GM12873 (cell line): Measurements from ENCODE around the gene CCDC78.

ENCODE experiments used
- TF ChIP-seq, protein P1 (sequence below): IDR thresholded peaks from 2 replicates; pipeline ENCODE4 v1.5.1; 2012; ENCODE audit warnings: low read depth, mild to moderate bottlenecking, moderate library complexity, low read length, control low read depth; ENCODE audit not compliant: insufficient read depth; ENCODE audit errors: missing control alignments

CCDC78 gene

DNA sequence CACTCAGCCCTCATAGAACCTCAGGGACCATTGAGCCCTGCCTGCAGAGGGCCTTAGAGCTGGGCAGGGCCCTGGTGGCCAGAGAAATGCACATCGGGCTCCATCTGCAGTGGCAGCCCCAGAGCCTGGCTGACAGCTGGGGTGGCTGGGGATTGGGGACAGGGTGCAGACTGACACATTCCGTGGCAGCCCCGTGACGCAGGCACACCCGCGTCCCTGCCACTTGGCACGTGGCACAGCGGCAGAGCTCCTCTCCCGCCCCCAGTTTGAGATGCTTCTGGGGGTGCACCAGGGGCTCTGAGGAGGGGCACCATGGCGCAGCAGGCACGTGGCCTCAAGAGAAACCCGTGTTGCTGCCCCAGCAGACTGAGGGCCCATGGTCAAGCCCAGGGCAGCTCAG lies 22.8 kb downstream of the CCDC78 start:
- TF ChIP-seq, protein P1, sequence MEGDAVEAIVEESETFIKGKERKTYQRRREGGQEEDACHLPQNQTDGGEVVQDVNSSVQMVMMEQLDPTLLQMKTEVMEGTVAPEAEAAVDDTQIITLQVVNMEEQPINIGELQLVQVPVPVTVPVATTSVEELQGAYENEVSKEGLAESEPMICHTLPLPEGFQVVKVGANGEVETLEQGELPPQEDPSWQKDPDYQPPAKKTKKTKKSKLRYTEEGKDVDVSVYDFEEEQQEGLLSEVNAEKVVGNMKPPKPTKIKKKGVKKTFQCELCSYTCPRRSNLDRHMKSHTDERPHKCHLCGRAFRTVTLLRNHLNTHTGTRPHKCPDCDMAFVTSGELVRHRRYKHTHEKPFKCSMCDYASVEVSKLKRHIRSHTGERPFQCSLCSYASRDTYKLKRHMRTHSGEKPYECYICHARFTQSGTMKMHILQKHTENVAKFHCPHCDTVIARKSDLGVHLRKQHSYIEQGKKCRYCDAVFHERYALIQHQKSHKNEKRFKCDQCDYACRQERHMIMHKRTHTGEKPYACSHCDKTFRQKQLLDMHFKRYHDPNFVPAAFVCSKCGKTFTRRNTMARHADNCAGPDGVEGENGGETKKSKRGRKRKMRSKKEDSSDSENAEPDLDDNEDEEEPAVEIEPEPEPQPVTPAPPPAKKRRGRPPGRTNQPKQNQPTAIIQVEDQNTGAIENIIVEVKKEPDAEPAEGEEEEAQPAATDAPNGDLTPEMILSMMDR, result no peak

DNA sequence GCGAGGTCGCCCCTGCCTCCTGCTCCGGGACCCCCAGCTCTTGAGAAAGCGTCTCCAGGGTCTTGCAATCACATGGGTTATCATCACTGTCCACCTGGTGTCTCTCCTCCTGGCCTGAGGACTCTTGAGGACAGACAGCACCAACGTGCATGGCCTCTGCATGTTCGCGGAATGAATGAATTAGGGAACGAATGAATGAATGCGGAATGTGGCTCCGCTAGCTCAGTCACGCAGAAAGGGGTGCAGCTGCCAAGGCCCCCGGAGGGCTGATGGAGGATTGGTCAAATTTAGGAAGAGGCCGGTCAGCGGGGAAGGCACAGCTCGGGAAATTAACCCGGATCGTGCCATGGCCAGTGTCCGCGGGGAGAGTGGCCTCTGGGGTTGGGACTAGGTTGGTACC lies 23.9 kb downstream of the CCDC78 start:
- TF ChIP-seq, protein P1, result no peak

DNA sequence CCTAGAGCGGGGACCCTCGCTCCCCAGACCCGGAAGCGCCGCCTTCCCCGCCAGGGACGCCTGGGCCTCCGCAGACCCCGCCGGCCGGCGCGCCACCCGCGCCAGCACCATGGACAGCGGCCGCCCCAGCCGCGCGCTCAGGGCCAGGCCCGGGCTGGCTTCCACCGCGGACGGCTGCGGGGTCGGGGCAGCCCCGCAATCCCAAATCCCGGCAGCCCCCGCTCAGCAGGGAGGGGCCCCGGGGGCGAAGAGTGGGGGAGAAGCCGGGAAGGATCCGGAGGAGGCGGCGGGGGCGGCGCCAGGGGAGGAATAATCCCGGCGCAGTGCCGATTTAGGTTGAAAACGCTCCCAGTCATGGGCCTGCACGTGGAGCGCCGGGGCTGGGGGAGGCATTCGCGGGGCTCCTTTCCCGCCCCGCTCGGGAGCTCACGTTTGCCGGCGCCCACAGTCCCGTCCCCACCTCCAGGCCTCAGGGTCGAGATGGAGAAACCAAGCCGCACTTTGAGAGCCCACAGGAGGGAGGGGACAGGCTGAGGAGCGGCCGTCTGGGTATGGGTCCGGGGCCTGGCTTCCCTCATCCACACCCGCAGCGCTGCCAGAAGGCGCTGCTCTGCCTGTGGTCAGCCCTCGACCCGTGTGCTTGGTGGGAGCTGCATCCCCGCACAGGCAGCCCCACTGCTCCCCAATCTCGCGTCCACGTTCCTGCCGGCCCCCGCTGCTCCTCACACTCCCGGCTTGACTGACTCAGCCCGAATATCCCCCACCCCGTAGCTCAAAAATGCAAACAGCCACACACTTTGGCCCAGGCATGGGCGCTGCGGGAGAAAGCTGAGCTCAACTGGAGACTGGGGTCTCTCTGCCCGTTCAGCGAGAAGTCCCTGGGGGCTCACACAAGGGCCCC lies 25.3 kb downstream of the CCDC78 start:
- TF ChIP-seq, protein P1, result no peak

DNA sequence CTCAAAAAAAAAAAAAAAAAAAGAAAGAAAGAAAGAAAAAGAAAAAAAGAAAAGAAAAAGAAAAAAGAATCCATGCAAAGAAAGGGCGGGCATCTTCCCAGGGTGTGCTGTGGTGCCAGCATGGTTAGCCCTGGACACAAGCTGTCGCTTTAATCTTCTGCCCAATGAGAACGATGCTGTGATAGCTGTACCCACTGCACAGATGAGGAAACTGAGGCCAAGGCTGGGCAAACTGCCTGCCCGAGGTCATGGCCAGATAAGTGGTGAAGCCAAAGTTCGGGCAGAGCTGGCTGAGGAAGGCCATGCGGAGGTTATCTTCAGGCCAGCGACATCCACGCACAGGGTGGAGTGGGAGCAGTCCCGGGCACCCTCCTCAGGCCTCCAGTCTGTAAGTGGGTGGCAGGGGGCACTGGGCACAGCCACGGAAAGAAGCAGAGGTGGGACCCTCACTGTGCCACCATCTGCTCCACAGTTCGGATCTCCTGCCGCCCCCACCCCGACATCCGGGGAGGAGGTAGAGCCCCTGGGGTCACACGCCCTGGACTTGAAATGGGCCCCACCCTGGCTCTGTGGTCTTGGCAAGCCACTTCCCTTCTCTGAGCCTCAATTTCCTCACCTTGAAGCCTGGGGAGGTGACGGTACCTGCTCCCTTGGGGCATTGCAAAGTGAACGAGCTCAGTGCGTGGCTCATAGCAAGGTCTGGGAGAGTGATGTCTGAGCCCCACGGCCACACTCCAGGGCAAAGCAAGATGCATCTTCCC lies 27.2 kb downstream of the CCDC78 start:
- TF ChIP-seq, protein P1, result no peak

DNA sequence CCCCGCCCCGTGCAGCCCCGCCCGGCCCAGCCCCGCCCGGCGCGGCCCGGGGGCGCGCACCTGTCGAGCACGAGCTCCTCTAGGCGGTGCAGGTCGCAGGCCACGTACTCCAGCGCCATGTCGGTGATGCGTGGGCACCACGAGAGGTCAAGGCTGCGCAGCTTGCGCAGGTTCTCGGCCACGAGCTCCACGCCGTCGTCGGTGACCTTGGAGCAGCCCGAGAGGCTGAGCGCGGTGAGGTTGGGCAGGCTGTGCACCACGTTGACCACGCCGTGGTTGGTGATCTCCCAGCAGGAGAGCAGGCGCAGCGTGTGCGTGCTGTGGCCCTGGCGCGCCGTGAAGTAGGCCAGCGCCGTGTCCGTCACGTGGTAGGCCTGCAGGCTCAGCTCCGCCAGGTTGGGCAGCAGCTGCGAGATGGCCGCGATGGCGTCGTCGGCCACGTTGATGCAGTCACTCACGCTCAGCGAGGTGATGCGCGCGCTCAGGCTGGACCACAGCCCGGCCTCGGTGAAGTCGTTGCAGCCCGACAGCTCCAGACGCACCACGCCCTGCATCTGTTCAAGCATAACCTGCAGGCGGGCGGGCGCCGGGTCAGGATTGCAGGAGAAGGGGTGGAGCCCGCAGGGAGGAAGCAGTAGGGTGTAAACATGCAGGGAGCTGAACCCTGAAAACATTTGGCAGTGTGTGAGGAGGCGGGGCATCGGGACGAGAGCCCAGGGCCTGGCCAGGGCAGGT lies 30.7 kb downstream of the CCDC78 start:
- TF ChIP-seq, protein P1, result no peak

DNA sequence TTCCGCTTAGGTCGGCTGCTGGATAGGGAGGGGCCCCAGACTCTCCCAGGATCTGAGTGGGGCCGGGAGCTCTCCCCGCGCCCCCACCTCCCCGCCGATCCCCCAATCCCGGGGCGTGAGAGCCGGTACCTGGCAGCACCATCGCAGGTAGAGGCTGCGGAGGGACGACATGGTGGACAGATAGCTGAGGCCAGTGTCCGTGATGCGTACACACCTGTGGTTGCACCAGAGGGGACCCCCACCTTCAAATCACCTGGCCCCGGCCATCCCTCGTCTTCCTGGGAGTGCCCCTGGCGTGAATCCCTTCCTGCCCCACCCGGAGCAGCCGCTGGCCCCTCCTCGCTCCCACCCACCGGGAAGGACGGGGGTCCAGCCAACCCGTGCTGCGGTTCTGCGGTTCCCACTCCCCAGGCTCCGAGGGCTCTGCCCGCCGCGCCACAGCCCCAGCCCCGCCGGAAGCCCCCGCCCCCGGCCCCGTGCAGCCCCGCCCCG lies 31.3 kb downstream of the CCDC78 start:
- TF ChIP-seq, protein P1, result no peak

DNA sequence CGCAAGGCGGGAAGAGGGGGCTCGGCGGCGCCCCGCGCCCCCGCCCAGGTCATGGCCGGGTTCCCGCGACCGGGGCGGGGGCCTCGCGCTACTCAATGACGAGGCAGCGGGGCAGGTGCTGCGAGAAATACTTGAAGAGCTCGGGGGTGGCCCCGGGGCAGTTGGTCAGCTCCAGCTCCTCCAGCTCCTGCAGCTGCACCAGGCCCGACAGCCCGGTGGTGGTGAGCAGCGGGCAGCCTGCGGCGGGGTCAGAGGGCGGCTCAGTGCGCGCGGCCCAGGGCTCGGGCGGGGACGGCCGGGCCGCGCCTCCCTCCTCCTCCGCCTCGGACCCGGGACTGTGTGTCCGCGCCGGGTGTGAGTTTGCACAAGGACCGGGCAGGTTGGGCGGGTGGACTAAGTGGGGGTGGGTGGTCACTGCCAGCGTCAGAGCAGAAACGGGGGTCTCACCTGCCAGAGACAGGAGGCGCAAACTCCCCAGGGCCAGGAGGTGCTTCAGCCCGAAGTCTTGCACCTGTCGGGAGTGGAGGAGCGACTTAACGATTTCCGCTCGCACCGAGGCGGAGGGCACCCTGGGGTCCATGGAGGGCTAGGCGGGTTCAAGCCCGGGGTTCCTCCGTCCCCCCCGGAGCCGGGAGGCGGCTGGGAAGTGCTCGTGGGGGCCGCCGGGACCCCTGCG lies 31.9 kb downstream of the CCDC78 start:
- TF ChIP-seq, protein P1, result no peak
